Measurements from ENCODE around the gene MTMR12.

GRCh38 chr5:32319392-32319791 lies 6.7 kb upstream of the MTMR12 start:
- TF ChIP-seq ZNF274 (IDR thresholded peaks at IDR 0.05; ENCODE audit: low read depth, low read length) (no peak), YY1 (IDR thresholded peaks at IDR 0.05; ENCODE audit: insufficient read depth, insufficient read length) (no peak)
